CD4-positive, alpha-beta T cell treated with Interferon alpha-2 for 1 hour (primary cell): Measurements from ENCODE around the gene LYPD5.

Source experiments
- DNase-seq, 2 donors: peaks; one replicate each; pipeline ENCODE4 v3.0.0-alpha.2; 2020 to 2022

The LYPD5 gene

DNA sequence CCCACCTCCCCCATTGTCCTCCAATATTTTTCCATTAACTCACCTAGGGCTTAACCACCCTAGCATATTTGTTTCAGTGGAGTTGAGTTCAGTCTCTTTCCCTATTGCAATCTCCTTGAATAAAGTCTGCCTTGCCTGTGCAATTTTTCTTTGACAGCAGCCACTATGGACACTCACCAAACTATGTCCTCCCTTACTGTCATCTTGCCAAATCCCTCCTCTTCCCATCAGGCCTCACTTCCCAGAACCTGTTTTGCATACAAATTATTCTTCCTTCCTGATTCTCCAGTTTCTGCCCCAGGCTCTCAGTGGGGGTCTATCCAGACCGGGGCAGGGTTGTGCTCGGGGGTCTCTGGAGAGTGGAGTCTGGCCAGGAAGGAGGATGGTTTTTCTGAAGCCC lies 2.2 kb upstream of the LYPD5 start:
- DNase-seq: no peak

DNA sequence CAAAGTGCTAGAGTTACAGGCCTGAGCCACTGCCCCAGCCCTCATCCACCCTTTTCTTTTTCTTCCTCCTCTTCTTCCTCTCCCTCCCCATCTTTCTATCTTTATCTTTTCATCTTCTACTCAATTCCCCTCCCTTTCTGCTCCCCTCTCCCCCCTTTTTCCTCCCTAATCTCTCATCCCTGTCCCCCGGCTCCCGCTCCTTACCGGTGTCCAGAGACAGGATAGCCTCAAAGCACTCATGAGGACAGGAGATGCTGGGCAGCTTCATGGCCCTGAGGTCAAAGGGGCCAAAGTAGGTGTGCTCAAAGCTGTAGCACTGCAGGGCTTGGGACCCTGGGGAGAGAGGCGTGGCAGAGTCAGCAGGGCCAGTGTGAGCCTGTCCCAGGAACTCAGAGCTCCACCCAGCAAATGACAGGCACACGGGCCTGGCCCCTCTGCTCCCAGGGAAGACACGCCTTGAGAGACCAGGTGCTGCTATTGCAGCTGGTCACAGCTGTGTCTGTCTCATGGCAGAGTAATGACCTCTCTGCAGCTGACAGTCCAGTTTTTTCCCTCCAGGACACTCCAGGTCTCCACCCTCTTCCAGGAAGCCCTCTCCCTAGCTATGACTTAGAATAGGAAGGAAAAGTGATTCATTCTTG lies 2.6 kb downstream of the LYPD5 start:
- DNase-seq: no peak

DNA sequence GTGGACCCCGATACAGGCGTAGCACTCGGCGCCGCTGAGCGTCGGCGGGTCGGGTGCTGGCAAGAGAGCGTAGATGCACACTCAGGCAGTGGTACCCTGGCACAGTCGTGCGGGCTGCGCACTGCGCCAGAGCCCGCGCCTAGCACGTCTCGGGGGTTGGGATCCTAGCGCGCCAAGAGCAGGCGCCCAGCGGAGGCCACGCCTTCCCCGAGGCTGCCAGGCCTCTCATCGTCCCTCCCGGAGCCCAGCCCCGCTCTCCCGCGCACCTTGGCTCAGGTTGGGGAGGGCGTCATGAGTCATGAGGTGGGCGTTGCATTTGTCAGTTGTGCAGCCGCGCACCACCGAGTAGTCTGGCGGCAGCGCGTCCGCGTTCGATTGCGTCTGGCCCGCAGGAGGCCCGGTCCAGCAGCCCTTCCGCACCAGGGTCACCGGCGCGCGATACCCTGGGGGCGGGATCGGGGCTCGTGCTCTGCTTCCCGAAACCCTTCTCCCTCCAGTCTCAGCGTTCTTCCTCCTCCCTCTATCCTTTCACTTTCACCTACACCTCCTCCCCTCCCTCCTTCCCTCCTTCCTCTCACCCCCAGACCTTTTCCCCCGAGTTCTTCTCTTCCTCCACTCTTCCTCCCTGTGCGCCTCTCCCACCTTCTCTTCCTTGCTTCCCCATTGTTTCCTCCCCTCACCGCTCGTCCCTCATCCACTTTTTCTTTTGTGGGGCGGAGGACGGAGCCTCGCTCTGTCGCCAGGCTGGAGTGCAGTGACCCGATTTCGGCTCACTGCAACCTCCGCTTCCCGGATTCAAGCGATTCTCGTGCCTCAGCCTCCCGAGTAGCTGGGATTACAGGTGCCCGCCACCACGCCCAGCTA lies 3.5 kb downstream of the LYPD5 start:
- DNase-seq: peak in 1 of 2 donors; percentile 44

DNA sequence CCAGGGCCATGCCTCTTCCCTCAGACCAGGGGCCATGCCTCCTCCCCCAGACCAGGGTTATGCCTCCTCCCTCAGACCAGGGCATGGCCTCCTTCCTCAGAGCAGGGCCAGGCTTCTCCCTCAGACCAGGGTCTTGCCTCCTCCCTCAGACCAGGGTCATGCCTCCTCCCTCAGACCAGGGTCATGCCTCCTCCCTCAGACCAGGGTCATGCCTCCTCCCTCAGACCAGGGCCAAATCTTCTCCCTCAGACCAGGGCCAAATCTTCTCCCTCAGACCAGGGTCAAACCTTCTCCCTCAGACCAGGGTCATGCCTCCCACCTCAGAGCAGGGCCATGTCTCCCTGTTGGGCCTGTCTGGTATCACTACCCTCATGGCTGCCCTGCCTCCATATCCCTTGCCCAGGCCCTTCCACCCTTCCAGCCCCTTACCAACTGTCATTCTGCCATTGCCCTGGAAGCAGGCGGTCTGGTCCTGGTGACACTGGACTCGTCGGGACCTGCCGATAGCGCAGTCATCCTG lies 4.2 kb downstream of the LYPD5 start:
- DNase-seq: no peak

DNA sequence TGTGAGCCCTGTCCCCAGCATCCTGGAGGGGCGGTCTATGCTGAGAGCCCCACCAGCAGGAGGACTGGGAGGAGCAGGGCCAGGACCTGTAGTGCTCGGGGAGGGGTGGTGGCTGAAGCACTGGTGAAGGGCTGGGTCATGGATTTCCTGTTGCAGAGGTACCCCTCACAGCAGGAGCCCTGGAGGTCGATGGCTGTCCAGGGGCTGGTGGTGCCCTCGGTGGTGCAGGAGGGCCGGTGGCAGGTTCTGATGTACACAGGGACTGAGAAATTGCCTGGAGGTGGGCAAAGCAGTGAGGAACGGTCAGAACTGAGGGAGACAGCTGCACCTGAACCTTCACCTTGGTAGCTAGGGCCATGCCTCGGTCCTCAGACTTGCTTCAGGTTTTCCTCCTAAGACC lies 4.7 kb downstream of the LYPD5 start:
- DNase-seq: no peak

DNA sequence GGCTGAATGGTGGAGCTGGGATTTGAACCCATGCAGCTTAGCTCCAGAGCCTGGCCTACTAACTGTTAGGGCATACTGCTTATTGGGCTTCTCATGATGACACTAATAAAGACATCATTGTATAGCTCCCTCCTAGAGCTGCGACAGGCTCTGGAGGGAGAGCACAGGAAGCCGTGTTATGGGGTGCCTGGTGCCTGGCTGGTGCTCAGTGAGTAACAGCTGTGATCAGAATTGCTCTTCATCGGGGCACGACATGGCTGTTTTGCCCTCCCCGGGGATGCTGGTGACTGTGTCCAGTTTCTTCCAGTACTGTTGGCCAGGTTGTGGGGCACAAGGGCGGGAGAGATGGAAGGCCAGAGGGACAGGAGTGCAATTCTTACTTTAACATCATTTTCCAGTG lies 5.1 kb downstream of the LYPD5 start:
- DNase-seq: no peak

DNA sequence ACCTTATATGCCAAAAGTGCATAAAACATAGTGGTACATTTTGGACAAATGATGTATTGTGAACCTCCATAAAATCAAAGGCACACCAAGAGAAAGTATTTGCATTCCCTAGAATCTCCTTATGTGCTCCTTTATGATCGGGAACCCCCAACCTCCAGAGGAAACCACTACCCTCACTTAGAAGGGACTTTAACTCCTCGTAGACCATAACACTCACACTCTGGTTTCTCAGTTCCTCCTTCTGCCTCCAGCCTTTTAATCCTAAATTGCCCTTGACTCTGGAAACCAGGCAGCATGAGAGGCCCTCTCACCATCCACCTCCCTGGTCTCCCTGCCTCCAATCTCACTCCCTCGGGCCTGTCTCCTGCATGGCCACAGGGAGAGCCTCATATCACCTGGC lies 11.7 kb downstream of the LYPD5 start:
- DNase-seq: no peak

DNA sequence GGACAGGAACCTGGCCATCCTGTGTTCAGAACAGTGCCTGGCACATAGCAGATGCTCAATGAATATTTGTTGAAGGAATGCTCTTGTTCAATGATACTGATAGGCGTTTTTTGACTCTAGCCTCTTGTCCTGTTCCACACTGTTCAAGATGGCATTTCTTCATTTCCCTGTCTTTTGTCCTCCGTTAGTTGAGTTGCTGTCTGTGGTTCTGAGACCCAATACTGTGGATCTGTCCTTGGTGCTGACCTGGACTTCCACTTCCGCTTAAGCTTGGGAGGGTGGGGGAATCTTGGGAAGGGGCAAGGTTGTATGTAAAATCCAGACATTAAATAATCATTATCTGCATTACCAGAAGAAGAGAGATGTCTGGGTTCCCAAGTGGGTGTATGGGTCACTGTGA lies 13.2 kb downstream of the LYPD5 start:
- peak in 1 of 2 donors; percentile 29 for DNase-seq

DNA sequence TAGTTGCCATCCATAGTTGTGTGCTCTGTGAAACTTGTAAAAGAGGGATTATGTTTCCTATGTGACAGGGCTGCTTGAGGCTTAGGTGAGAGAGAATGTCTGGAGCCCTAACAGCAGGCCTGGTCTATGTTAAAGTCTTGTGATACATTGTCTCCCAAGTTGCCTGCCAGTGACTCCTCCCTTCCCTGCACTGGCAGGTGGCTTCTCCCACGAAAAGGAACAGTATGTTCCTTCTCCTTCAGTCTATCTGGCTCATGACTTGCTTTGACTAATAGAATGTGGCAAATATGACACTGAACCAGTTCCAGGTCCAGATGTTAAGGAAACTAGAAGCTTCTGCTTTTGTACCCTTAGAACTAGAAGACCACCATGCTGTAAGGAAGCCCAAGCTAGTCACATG lies 15.6 kb downstream of the LYPD5 start:
- no peak for DNase-seq

DNA sequence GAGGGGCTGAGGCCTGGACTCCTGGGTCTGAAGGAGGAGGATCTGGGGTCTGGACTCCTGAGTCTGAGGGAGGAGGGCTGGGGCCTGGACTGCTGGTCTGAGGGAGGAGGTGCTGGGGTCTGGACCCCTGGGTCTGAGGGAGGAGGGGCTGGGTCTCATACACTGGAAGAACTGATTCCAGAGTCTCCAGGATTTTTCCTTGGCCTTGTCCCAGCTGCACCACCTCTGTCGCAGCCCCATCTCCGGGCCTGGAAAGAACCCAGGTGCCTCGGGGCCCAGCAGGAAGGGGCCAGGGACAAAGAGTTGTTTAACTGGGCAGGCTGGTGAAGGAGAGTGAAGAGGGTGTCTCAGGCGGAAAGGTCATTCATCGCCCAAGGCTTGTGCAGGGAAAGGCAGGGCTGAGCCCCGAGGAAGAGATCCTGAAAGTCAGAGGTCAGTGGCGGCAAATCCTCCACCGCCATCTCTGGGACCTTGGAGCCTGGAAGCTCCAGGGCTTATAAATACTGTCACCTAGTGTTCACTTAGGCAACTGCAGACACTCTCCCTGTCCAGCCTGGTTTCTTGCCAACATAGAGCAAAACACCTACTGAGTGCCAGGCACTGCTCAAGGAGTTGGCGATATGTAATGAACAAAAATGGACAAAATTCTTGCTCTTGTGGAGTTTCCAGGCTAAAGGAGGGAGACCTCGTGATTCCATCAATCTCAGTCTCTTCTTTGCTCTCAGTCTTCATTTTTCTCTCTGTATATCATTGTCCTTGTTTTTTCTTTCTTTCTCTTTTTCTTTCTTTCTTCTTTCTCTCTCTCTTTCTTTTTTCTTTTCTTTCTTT lies 17.1 kb downstream of the LYPD5 start:
- DNase-seq: peak; percentile 65 to 82

DNA sequence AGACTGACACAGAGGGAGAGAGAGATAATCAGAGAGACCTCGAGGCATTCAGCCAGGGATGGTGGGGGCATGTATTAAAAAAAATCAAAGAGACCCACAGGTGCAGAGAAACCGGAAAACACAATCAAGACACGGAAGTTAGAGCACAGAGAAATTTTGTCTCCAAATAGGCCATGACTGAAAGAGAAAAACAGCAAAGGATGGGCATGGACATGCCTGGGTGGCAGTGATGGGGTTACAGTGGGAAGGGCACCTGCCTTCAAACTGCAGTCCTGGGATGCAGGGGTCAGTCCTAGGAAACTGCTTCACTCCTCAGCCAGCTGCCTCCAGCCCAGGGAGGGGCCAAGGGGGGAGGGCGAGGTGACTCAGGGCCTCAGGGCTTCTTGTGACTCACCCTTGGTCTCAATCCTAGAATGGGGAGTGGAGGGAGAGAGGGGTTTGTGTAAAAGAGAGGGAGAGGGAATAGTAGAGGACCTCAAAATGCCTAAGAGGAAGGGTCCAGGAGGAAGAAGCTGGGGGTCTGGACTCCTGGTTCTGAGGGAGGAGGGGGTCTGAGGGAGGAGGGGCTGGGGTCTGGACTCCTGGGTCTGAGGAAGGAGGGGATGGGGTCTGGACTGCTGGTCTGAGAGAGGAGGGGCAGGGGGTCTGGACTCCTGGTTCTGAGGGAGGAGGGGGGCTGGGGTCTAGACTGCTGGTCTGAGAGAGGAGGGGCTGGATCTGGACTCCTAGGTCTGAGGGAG lies 17.8 kb downstream of the LYPD5 start:
- peak; percentile 45 to 55 for DNase-seq

DNA sequence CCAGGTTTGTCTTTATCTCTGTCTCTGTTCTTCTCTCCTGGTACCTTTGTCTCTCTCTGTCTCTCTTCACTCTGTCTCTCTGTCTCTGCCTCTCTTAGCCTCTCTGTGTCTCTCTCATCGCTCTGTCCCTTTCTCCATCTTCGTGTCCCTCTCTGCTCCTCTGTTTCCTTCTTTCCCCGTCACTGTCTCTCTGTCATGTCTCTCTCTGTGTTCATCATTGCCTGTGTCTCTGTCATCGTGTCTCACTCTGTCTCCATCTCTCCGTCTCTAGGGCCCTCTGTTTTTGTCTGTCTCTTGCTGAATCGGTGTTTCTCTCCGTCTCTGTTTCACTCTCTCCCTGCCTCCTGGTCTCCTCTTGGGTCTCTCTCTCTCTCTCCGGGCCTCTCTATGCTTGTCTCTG lies 18.6 kb downstream of the LYPD5 start:
- DNase-seq: no peak

DNA sequence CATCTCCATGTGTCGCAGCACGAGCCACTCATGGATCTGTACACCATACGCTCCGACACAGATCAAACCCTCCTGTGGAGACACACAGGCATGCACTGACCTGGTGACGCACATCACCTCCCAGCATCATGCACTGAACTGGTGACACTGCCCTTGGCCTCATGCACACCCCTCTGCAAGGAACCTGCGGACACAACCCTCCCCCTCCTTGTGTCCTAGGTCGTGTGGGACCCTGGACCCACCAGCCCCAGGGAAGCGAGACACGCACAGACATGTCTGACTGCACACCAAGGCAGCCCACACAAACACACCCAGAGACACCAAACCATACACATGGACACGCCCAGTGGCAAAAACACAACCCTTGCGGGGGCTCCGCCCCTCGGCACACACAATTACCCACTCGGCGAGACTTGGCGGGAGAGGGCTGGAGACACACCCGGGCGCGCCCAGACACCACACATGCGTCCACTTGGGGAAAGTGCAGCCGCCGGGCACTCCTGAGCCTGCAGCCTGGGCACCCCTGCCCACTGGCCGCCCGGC lies 19.5 kb downstream of the LYPD5 start:
- peak in 1 of 2 donors; percentile 33 for DNase-seq

DNA sequence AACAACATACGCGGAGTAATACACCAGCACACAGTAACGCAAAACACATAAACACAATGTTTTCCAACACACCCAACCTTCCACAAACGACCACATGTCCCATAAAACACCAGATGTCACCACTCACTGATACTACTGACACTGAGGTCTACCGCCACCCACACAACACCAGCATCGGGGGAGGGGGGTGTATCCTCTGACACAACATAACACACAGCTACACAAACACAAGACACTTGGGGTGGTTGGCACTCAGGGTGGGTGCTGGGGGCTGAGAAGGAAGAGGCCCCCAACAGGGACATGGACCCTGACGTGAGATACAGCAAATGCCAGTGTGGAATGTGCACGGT lies 20.0 kb downstream of the LYPD5 start:
- no peak for DNase-seq

DNA sequence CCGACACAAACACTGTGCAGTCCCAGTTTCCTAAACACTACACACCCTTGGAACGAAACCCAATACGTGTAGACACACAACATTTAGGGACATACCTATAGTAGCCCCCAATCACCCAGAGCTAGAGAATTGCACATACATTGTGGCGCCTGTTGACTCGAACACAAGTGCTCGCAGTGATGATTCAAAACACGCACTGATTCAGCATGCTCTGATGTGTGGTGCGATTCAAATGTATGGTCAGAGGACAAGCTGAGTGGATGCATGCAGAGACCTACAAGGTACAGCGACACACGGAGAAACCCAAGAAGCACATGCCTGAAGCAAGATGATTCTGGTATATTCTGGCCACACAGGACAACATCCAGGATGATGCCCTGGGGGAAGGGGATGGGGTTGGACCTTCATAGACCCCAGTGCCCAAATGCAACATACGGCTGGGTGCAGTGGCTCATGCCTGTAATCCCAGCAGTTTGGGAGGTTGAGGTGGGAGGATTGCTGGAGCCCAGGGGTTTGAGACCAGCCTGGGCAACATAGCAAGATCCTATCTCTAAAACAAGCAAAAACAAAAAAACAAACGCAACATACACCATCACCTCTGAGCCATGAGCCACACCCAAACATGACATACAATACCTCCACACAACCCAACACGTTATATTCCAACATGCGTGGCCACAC lies 20.5 kb downstream of the LYPD5 start:
- no peak for DNase-seq

DNA sequence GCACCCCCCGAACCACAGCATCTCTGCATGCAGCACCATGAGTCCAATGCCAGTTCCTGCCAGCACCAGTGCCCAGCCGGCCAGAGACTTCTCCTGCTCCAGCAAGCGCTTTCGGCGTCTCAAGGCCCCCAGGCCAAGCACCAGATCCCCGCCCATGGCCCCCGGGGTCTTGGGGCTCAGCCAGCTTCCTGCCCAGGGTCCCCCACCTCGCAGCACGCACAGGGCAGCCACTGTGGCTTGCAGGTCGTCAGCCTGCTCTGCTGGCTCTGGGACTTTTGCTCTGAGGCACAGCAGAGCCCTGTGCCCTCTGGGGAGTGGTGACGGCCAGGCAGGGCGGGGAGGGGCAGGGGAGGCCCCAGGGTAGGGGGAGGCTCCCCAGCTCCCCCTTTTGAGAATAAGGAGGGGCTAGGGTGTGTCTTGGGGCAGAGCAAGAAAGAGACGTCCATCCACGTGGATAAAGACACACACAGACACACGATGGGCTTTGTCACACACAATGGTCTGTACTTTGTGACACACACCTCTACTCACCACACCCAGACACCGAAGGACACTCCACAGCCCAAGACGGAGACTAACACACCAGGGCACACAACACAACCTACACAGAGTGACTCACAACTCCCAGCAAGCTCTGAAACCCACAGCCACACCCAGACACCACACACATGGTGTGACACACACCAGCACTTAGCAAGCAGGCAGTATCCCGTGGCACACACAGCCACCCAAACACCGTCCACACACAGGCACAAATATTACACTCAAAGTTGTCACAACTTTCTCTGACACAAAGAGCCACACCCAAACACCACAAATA lies 21.3 kb downstream of the LYPD5 start, which contains the start of gene KCNN4:
KCNN4 (minus strand) TSS at position 268 of the 820 bp plus-strand sequence; CDS start at position 156, 112 bp downstream.
- peak; percentile 72 to 75 for DNase-seq

DNA sequence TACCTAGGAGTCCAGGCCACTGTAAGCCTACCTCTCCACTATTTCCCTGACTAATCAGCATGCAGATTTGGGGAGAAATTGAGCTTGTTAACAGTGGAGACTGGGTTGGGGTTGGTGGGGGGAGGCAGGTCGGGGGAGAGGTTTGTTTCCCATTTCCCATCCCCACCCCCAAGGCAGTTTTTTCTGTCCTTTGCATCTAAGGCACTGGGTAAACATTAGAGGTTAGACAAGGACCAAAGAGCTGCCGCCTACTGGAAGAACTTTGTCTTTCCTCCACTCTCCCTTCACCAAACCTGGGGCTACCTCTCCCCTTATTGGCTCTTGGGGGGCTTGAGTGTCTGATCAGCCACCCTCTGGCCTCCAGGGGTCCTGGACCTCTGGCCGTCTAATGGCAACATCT lies 22.4 kb downstream of the LYPD5 start:
- peak in 1 of 2 donors; percentile 34 for DNase-seq

DNA sequence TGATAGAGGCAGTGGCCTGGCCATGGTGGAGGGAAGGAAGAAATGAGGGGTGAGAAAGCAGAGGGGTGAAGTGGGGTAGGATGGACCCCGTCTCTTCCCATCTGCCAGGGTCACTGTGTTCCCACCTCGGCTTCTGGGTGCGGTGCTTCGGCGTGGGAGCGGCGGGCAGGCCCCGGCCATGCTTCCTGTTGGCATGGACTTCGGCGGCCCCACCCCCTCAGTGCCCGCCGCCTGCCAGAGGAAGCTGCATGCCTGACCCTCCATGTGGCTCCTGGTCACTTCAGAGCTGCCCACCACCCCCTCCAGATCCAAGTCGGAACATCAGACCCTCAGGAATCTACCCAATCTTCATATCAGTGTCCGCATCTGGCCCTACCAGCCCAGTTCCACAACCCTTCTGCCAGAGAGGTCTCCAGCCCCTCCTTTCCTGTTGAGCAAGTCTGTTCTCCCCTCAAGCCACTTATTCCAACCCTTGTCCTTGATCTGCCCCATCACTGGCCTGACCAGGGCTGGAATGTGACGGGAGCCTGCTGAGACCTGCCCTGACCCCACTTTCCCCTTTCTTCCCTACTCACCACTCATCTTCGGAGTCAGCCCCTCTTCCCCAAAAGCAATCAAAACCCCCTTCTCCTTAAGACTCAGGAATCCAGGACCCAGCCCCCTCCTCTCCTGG lies 23.0 kb downstream of the LYPD5 start:
- no peak for DNase-seq

DNA sequence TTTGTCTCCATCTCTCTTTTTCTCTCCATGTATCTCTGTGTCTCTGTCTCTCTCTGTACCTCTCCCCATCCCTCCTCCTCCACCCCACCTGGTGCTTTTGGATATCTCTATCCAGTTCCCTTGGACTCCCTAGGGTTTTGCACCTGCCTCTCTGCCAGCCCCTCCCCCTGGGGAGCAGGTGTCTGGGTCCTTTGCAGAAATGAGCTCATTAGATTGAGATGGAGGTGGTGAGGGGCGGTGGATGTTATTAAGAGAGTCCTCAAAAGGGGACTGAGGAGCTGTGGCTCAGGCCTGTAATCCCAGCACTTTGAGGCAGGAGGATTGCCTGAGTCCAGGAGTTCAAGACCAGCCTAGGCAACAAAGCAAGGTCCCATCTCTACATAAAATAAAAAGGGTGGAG lies 23.6 kb downstream of the LYPD5 start:
- no peak for DNase-seq

DNA sequence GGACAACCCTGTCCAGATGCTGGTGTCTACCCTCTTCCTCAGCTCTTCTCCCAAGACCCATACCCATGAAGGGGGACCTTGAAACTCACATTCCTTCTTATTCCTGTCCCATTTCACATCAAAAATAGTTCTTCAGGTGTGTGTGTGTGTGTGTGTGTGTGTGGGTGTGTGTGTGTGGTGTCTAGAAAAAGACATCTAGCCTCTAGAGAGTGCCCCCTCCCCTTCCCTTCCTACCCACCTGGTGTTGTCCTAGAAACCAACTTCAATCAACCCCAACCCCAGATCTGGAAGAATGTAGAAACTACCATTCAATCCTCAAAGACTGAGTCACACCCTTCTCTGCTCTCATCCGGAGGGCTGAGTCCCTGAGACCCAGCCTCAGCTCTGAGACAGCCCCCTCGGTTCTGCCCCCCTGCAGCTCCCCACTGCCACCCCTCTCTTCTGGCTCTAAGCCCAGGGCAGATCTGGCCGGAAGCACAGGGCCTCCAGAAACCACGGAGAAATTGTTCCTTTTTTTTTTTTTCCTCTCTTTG lies 25.0 kb downstream of the LYPD5 start:
- peak; percentile 41 to 62 for DNase-seq
